Astrocyte of the spinal cord (primary cell): ENCODE data around the gene HHIPL1.
"Not testable (repeated sequence)": the region's sequence is repeated elsewhere in the genome, so short reads cannot be mapped to it uniquely, and the experiment has no call there.

ENCODE experiments used
- DNase-seq: peaks from one replicate; pipeline ENCODE4 v3.0.0; 2011; ENCODE audit warnings: low read depth, low spot score
- H3K4me3 ChIP-seq: 2 replicates; pipeline ENCODE4 v1.5.1; 2011; ENCODE audit warnings: low read depth, mild to moderate bottlenecking, low read length, moderate library complexity
- CTCF ChIP-seq: IDR thresholded peaks from 2 replicates; pipeline ENCODE4 v1.5.1; 2012; ENCODE audit warnings: low read depth, mild to moderate bottlenecking, low read length, inconsistent platforms
- in situ Hi-C: cut with HindIII; loops from 2 replicates; pipeline ENCODE4 v1.10.0; 2017; ENCODE audit warnings: low sequenced_read_pairs

HHIPL1 gene

GRCh38 chr14:99633918-99634317 is 11.0 kb upstream of the HHIPL1 start:
- TF ChIP-seq CTCF: no peak
- in situ Hi-C loops: no loop called here
- H3K4me3 ChIP-seq: no peak overlapping the region
- DNase-seq: no peak

- no peak for DNase-seq
- no peak overlapping the region for H3K4me3 ChIP-seq
- in situ Hi-C loops: no loop called here
- no peak for TF ChIP-seq CTCF
Measured at GRCh38 chr14:99634443-99634842, 10.5 kb upstream of the HHIPL1 start.

GRCh38 chr14:99635116-99635515 is 9.8 kb upstream of the HHIPL1 start:
- DNase-seq: no peak
- in situ Hi-C loops: no loop called here
- H3K4me3 ChIP-seq: no peak overlapping the region
- TF ChIP-seq CTCF: no peak

GRCh38 chr14:99636487-99636886 is 8.4 kb upstream of the HHIPL1 start:
- in situ Hi-C loops: no loop called here
- no peak for DNase-seq
- H3K4me3 ChIP-seq: no peak overlapping the region
- no peak for TF ChIP-seq CTCF

- no peak for DNase-seq
- in situ Hi-C loops: no loop called here
Measured at GRCh38 chr14:99637624-99638023, 7.3 kb upstream of the HHIPL1 start.

GRCh38 chr14:99642771-99643170 is 2.2 kb upstream of the HHIPL1 start:
- DNase-seq, H3K4me3 ChIP-seq, in situ Hi-C loops: not testable (repeated sequence)

More at GRCh38 chr14:99637624-99638023, 7.3 kb upstream of the HHIPL1 start:
- no peak for TF ChIP-seq CTCF
- no peak overlapping the region for H3K4me3 ChIP-seq

- DNase-seq: no peak
- no peak for TF ChIP-seq CTCF
- no peak overlapping the region for H3K4me3 ChIP-seq
- in situ Hi-C loops: no loop called here
Measured at GRCh38 chr14:99643343-99643742, 1.6 kb upstream of the HHIPL1 start.
